Hepatocyte (in vitro differentiated cells): ENCODE results near the gene TBL1X.

Experiments
- EZH2 ChIP-seq: fragments of 200-600 bp; sonication (generic); IDR thresholded peaks from 2 replicates; pipeline ENCODE4 v1.6.1; 2016; ENCODE audit warnings: antibody characterized with exemption, mild to moderate bottlenecking, borderline replicate concordance
- TF ChIP-seq, protein P1 (sequence below): fragments of 200-600 bp; sonication (generic); IDR thresholded peaks from 2 replicates; pipeline ENCODE4 v1.5.1; 2016; ENCODE audit warnings: antibody characterized with exemption, mild to moderate bottlenecking; ENCODE audit not compliant: poor library complexity

DNA sequence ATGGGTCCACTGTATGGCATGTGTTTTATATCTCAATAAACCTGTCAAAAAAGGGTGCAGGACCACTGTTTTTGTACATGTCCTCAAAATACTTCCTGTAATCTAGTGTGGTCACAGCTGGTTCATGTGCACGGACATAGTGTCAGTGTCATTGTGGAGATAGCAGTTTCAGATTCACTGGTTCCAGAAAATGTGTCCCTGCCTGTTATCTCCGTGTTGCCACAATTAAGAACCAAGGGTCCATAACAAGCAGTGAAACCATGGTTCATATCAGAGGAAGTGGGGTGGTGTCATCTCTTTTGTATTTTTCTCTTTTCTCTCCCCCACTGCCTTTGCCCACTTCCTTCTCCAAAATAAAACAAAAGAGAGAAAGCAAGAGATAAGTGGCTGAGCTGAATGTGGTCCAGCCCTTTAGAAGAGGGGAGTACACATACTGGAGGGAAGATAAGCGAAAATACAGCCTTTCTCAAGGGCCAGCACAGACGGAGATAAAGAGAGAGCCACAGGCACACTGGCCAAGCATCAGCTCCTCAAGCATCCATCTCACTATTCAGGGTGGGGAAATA is 51.2 kb downstream of the TBL1X start:
- TF ChIP-seq, protein P1, sequence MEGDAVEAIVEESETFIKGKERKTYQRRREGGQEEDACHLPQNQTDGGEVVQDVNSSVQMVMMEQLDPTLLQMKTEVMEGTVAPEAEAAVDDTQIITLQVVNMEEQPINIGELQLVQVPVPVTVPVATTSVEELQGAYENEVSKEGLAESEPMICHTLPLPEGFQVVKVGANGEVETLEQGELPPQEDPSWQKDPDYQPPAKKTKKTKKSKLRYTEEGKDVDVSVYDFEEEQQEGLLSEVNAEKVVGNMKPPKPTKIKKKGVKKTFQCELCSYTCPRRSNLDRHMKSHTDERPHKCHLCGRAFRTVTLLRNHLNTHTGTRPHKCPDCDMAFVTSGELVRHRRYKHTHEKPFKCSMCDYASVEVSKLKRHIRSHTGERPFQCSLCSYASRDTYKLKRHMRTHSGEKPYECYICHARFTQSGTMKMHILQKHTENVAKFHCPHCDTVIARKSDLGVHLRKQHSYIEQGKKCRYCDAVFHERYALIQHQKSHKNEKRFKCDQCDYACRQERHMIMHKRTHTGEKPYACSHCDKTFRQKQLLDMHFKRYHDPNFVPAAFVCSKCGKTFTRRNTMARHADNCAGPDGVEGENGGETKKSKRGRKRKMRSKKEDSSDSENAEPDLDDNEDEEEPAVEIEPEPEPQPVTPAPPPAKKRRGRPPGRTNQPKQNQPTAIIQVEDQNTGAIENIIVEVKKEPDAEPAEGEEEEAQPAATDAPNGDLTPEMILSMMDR = no peak
- no peak for TF ChIP-seq EZH2
